RWPE1 (cell line): ENCODE measurements around the gene SCN4B.

ENCODE experiments used
- CTCF ChIA-PET: fragments of 350-600 bp; sonication (Branson Sonifier 250); formaldehyde crosslinking; extraction: SDS; loops from one replicate; lab custom pipeline; 2021; lab: Yijun Ruan, JAX
- POLR2A ChIA-PET: fragments of 400-600 bp; formaldehyde crosslinking; extraction: SDS; loops from one replicate; lab custom pipeline; 2020; ENCODE audit warnings: antibody characterized with exemption; ENCODE audit not compliant: low non-redundant PET; lab: Yijun Ruan, JAX
- DNase-seq: peaks from one replicate; pipeline ENCODE4 v3.0.0; 2012; ENCODE audit warnings: low spot score
- H3K27ac ChIP-seq: fragments of 450-650 bp; 2 replicates; pipeline ENCODE4 v1.5.1; 2017
- TF ChIP-seq, protein P1 (sequence below): fragments of 450-650 bp; conservative IDR thresholded peaks from 2 replicates; pipeline ENCODE4 v1.5.1; 2017; ENCODE audit warnings: low read depth, mild to moderate bottlenecking

The SCN4B gene

DNA sequence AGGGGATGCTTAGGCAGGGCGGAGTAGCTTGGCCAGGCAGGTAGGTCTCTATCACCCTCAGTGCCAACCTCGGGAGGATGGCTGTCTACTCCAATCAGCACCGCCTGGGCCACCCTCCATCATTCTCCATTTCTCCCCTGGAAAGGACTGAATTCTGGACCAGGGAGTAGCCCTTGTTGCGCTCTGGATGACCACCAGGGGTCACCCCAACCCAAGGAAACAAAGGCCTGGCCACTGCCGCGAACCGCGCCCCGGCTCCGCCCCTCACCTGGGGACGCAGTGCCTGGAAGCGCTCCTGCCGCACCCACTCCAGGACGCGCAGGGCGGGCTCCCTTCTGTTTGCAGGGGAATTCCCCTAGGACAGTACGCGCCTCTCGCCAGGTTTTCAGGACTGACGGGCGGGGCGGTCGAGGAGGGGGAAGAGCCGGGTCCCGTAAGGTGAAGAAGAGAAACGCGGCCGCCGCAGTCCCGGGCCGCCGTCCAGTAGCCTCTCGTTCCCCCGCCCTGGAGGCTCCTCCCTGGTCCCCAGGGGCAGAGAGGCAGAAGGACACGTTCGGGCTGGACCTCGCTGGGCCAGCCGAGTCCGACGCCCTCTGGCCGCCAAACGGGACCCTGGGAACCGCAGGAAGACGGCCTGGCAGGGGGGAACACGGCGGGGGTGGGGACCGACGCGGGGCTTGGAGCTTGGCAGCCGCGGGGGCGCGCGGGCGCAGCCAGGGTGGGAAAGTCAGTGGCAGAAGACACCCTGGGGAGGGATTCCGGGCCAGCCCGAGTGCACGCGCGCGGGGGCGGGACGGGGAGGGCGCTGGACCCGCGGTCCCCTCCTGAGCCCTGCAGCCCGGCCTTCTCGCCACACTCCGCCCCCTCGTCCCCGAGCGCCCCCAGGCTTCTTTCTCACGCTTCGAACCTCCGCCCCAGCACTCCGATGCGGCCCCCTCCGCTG is 7.1 kb downstream of the SCN4B start:
- ChIA-PET POLR2A (no interaction called here), CTCF (interaction anchor here (0.6 to 7.1 kb wide), 3 partner anchors 25 to 85 kb away, joined by 3 to 47 read pairs (median 4); no protein-coding TSS in a partner anchor)
- TF ChIP-seq, protein P1, sequence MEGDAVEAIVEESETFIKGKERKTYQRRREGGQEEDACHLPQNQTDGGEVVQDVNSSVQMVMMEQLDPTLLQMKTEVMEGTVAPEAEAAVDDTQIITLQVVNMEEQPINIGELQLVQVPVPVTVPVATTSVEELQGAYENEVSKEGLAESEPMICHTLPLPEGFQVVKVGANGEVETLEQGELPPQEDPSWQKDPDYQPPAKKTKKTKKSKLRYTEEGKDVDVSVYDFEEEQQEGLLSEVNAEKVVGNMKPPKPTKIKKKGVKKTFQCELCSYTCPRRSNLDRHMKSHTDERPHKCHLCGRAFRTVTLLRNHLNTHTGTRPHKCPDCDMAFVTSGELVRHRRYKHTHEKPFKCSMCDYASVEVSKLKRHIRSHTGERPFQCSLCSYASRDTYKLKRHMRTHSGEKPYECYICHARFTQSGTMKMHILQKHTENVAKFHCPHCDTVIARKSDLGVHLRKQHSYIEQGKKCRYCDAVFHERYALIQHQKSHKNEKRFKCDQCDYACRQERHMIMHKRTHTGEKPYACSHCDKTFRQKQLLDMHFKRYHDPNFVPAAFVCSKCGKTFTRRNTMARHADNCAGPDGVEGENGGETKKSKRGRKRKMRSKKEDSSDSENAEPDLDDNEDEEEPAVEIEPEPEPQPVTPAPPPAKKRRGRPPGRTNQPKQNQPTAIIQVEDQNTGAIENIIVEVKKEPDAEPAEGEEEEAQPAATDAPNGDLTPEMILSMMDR: peak; percentile 84
- peak; percentile 97 for DNase-seq
- H3K27ac ChIP-seq: peak overlapping the region; percentile 65

DNA sequence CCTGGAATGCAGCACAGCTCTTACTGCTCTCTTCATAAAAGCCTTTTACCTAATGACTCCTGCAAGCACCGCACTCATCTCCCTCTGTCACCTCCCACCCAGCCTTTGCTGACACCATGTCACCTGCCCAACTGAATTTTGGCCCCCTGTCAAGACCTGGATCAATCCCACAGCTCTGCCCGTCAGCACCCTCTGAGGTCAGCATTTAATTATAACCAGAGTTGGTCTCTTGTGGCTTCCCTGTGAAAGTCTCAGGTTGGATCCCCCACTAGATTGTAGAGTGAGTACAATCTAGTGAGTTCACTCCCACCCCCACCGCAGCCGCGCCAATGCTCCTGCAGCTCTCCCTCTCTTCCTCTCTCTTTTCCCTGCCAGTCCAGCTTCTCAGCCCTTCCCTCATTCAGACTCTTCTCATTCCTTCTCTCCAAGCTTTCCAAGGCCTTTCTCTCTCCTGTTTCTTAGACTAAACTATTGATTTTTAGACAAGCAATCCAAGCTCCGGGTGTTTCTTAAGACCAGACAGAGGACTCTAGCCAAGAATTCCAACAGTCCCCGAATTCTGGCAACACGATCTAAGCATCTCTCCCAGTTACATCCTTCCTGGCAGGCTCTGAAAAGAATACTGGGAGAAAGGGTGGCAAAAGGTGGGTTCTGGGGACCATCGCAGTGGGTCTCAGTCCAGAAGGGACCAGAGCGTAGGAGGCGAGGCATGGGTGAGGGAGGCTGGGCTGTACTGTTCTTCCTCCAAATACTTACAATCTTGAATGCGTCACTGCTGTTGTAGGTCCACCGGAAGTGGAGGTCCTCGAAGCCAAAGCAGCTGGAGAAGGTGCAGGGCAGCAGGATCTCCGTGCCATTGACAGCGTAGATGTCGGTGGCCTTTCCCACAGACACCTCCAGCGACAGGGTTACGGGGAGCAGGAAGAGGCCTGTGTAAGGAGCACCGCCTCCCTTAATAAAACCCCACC is 8.0 kb downstream of the SCN4B start:
- CTCF ChIA-PET: interaction anchor here (0.6 to 7.1 kb wide), 5 partner anchors 26 to 182 kb away, joined by 3 to 47 read pairs (median 4); partner anchors contain the start of gene MPZL3
- no peak for DNase-seq
- POLR2A ChIA-PET: no interaction called here
- no peak overlapping the region for H3K27ac ChIP-seq
- TF ChIP-seq, protein P1: no peak

- CTCF ChIA-PET: interaction anchor here (0.9 to 7.1 kb wide), 2 partner anchors 27 to 152 kb away, joined by 7 to 47 read pairs; no protein-coding TSS in a partner anchor
- TF ChIP-seq, protein P1: no peak
- no peak for DNase-seq
- H3K27ac ChIP-seq: no peak overlapping the region
- POLR2A ChIA-PET: no interaction called here
These were observed 8.9 kb downstream of the SCN4B start for GRCh38 chr11:118143661-118144185.

DNA sequence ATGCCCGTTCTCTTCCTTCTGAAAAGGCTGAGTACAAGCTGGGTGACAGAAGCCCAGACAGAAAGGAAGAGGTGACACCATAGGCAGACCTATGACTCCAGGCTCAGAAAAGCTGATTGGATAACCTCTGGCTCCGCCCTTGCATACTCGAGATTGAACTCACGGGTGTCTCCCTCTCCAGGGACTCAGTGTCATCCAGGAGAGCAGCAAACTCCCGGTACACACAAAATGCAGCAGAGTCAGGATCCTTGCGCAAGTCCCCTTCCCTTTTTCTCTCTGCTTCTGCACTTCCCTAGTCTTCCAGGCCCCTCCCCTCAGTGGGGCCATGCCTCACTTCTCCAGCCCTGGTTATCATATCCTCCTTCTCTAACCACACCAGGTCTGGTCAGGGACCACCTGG is 9.8 kb downstream of the SCN4B start:
- H3K27ac ChIP-seq: no peak overlapping the region
- ChIA-PET CTCF (interaction anchor here (0.6 to 7.1 kb wide), 2 partner anchors 28 to 220 kb away, joined by 7 to 47 read pairs; no protein-coding TSS in a partner anchor), POLR2A (no interaction called here)
- TF ChIP-seq, protein P1: no peak
- no peak for DNase-seq

DNA sequence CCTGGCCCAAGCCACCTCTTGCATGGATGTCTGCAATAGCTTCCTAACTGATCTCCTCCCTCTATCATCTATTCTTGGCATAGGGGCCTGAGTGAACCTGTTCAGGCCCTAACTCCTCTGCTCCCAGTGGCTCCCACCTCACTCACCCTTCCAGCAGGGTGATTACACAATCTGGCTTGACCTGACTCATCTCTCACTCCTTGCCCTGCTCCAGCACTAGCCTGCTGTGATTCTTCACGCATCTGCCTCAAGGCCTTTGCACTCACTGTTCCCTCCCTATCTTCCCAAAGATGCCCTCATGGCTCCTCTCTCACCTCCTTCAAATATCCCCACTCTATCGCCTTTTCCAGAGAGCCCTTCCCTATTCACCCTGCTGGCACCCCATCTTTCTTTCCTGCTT is 10.5 kb downstream of the SCN4B start:
- ChIA-PET POLR2A (no interaction called here), CTCF (interaction anchor here (7.1 kb wide), 1 partner anchor 28 kb away, joined by 47 read pairs; no protein-coding TSS in a partner anchor)

More for the DNA sequence above, 10.5 kb downstream of the SCN4B start:
- DNase-seq: peak; percentile 75
- no peak overlapping the region; the same call in 1 of the 2 replicates for H3K27ac ChIP-seq
- TF ChIP-seq, protein P1: no peak
